Parathyroid adenoma (tissue), 2 donors: ENCODE results near the gene KAZN.

Experiments used
- H2AFZ ChIP-seq: fragments of 300-600 bp; sonication (generic); one replicate; pipeline ENCODE4 v1.7.0; 2017; ENCODE audit warnings: antibody characterized with exemption, mild to moderate bottlenecking
- H3K27ac ChIP-seq: fragments of 300-600 bp; sonication (generic); one replicate; pipeline ENCODE4 v1.7.0; 2017
- H3K27me3 ChIP-seq: fragments of 300-600 bp; sonication (generic); one replicate; pipeline ENCODE4 v1.7.0; 2017; ENCODE audit warnings: low read length; ENCODE audit not compliant: control insufficient read depth, insufficient read depth
- H3K36me3 ChIP-seq: fragments of 300-600 bp; sonication (generic); one replicate; pipeline ENCODE4 v1.7.0; 2017; ENCODE audit warnings: low read length; ENCODE audit not compliant: control insufficient read depth, insufficient read depth
- H3K4me1 ChIP-seq: fragments of 300-600 bp; sonication (generic); one replicate; pipeline ENCODE4 v1.7.0; 2017; ENCODE audit warnings: control low read depth
- H3K4me2 ChIP-seq: fragments of 300-600 bp; sonication (generic); one replicate; pipeline ENCODE4 v1.7.0; 2017; ENCODE audit warnings: low read length
- H3K4me3 ChIP-seq: fragments of 300-600 bp; sonication (generic); one replicate; pipeline ENCODE4 v1.7.0; 2017; ENCODE audit warnings: low read depth, low read length
- H3K79me2 ChIP-seq: fragments of 300-600 bp; sonication (generic); one replicate; pipeline ENCODE4 v1.7.0; 2017; ENCODE audit warnings: control low read depth
- H3K9ac ChIP-seq: fragments of 300-600 bp; sonication (generic); one replicate; pipeline ENCODE4 v1.7.0; 2017; ENCODE audit warnings: mild to moderate bottlenecking
- H3K9me3 ChIP-seq: fragments of 300-600 bp; sonication (generic); one replicate; pipeline ENCODE4 v1.7.0; 2017; ENCODE audit warnings: low read length; ENCODE audit not compliant: control insufficient read depth
- CTCF ChIP-seq: fragments of 300-600 bp; sonication (generic); IDR thresholded peaks from one replicate; pipeline ENCODE4 v1.7.0; 2017; ENCODE audit warnings: antibody characterized with exemption, mild to moderate bottlenecking
- donor health status: primary hyperparathyroidism.

KAZN gene

GRCh38 chr1:14553711-14554110 is 44.8 kb upstream of the KAZN start:
- Histone ChIP-seq H3K79me2 (no peaks in the 10 kb centered on the region), H3K27me3 (no peaks in the 10 kb centered on the region), H2AFZ (no peak overlapping the region), H3K9me3 (no peaks in the 10 kb centered on the region), H3K4me2 (no peak overlapping the region), H3K4me3 (no peak overlapping the region), H3K27ac (no peak overlapping the region), H3K4me1 (no peaks in the 10 kb centered on the region), H3K9ac (no peak overlapping the region), H3K36me3 (no peaks in the 10 kb centered on the region)
- TF ChIP-seq CTCF, result no peak

GRCh38 chr1:14555091-14555490 is 43.4 kb upstream of the KAZN start:
- Histone ChIP-seq H3K9me3 (no peaks in the 10 kb centered on the region), H3K9ac (no peak overlapping the region), H3K4me1 (no peaks in the 10 kb centered on the region), H3K36me3 (no peaks in the 10 kb centered on the region), H2AFZ (no peak overlapping the region), H3K79me2 (no peaks in the 10 kb centered on the region), H3K27ac (no peak overlapping the region), H3K4me3 (no peak overlapping the region), H3K4me2 (no peak overlapping the region), H3K27me3 (no peaks in the 10 kb centered on the region)
- TF ChIP-seq CTCF, result no peak

- H3K4me3 ChIP-seq, result no peak overlapping the region
These were observed 37.3 kb upstream of the KAZN start for GRCh38 chr1:14561014-14561693.

GRCh38 chr1:14565090-14565489 is 33.4 kb upstream of the KAZN start:
- Histone ChIP-seq H3K4me3 (no peak overlapping the region), H3K9me3 (no peaks in the 10 kb centered on the region), H3K4me1 (no peaks in the 10 kb centered on the region), H3K4me2 (no peak overlapping the region), H3K9ac (no peak overlapping the region), H3K79me2 (no peaks in the 10 kb centered on the region), H2AFZ (no peak overlapping the region), H3K27ac (no peak overlapping the region), H3K36me3 (no peaks in the 10 kb centered on the region), H3K27me3 (no peaks in the 10 kb centered on the region)
- no peak for TF ChIP-seq CTCF

More at GRCh38 chr1:14561014-14561693, 37.3 kb upstream of the KAZN start:
- TF ChIP-seq CTCF, result no peak
- H3K9ac ChIP-seq, result no peak overlapping the region
- no peaks in the 10 kb centered on the region for H3K27me3 ChIP-seq
- H3K79me2 ChIP-seq, result no peaks in the 10 kb centered on the region
- H2AFZ ChIP-seq, result no peak overlapping the region
- no peak overlapping the region for H3K27ac ChIP-seq
- no peaks in the 10 kb centered on the region for H3K4me1 ChIP-seq
- H3K9me3 ChIP-seq, result no peaks in the 10 kb centered on the region
- no peak overlapping the region for H3K4me2 ChIP-seq
- no peaks in the 10 kb centered on the region for H3K36me3 ChIP-seq

GRCh38 chr1:14567056-14567455 is 31.4 kb upstream of the KAZN start:
- H3K4me1 ChIP-seq, result no peaks in the 10 kb centered on the region
- H3K36me3 ChIP-seq, result no peaks in the 10 kb centered on the region
- no peak for TF ChIP-seq CTCF
- H3K27me3 ChIP-seq, result no peaks in the 10 kb centered on the region
- no peak overlapping the region for H3K4me2 ChIP-seq
- no peaks in the 10 kb centered on the region for H3K79me2 ChIP-seq
- no peak overlapping the region for H3K4me3 ChIP-seq
- no peak overlapping the region for H3K27ac ChIP-seq
- H3K9me3 ChIP-seq, result no peaks in the 10 kb centered on the region
- H3K9ac ChIP-seq, result no peak overlapping the region
- H2AFZ ChIP-seq, result no peak overlapping the region
